ENCODE measurements around the gene ZIK1. TPM values are rescaled to one million over a fixed set of nuclear protein-coding genes. Genes with fewer than 3 reads are reported as not detected.

Gene ZIK1
- total RNA-seq: 4.4 TPM

GRCh38 chr19:57583521-57584416 lies at the start of gene ZIK1:
ZIK1 (plus strand) TSS chr19:57584145; CDS start chr19:57584357, 212 bp downstream.
- Histone ChIP-seq H3K9me3 (peaks cover 14% of the 10 kb centered on the region), H3K27me3 (no peaks in the 10 kb centered on the region)
- intact Hi-C loops (cut with DNase I): no loop called here

GRCh38 chr19:57537953-57538547 lies 45.9 kb upstream of the ZIK1 start:
- TF ChIP-seq POLR2A (IDR thresholded peaks at IDR 0.05) (no peak), CTCF (IDR thresholded peaks at IDR 0.05) (no peak), POLR2AphosphoS5 (IDR thresholded peaks at IDR 0.05; ENCODE audit: insufficient read depth in 1 of 2, low read depth in 1 of 2) (no peak)
- Histone ChIP-seq H3K4me3 (no peak overlapping the region), H3K4me1 (no peaks in the 10 kb centered on the region), H3K36me3 (peaks cover 9 to 95% of the 10 kb centered on the region in 2 donors), H3K9me3 (peaks cover 86% of the 10 kb centered on the region), H3K27me3 (no peaks in the 10 kb centered on the region), H3K27ac (no peak overlapping the region)
- no peak for DNase-seq (ENCODE audit: extremely low spot score in 2 of 2)
- intact Hi-C loops (cut with DNase I): no loop called here

More at GRCh38 chr19:57583521-57584416, at the start of gene ZIK1:
- no peak for TF ChIP-seq CTCF (IDR thresholded peaks at IDR 0.05)
- no peak for TF ChIP-seq POLR2A (IDR thresholded peaks at IDR 0.05)
- peak; percentile 56 to 82 for TF ChIP-seq POLR2AphosphoS5 (IDR thresholded peaks at IDR 0.05; ENCODE audit: insufficient read depth in 1 of 2, low read depth in 1 of 2)
- no peak for DNase-seq (ENCODE audit: extremely low spot score in 2 of 2)
- Histone ChIP-seq H3K4me1 (peaks cover 8% of the 10 kb centered on the region), H3K27ac (no peak within 1 kb of the TSS), H3K4me3 (peak within 1 kb of the TSS; percentile 48 to 60), H3K36me3 (peaks cover 0 to 24% of the 10 kb centered on the region in 2 donors)

DNA sequence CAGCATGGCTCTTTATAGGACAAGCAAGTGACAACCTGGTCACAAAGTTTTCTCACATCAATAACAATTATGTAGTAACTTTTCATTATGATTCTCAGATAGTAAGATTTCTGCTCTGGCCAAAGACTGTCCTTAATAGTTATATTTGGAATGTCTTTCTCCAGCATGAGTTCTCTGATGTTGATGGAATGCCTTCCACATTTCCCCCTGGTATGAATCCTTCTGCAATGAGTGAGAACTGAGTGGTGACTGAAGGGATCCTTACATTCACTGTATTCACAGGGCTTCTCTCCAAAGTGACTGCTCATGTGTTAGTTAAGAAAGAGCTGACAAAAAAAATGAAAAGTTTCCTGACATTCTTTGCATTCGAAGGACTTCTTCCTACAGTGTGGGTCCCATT lies 37.4 kb upstream of the ZIK1 start:
- H3K4me3 ChIP-seq: no peak overlapping the region
- no peak for DNase-seq (ENCODE audit: extremely low spot score in 2 of 2)
- no peaks in the 10 kb centered on the region for H3K4me1 ChIP-seq
- H3K36me3 ChIP-seq: peaks cover 0 to 99% of the 10 kb centered on the region in 2 donors
- no peak for TF ChIP-seq POLR2AphosphoS5 (IDR thresholded peaks at IDR 0.05; ENCODE audit: insufficient read depth in 1 of 2, low read depth in 1 of 2)
- TF ChIP-seq CTCF (IDR thresholded peaks at IDR 0.05): no peak
- no peak for TF ChIP-seq POLR2A (IDR thresholded peaks at IDR 0.05)
- H3K9me3 ChIP-seq: peaks cover 82% of the 10 kb centered on the region
- H3K27me3 ChIP-seq: no peaks in the 10 kb centered on the region
- no peak overlapping the region for H3K27ac ChIP-seq
- intact Hi-C loops (cut with DNase I): no loop called here

- peaks cover 55% of the 10 kb centered on the region for H3K9me3 ChIP-seq
- DNase-seq (ENCODE audit: extremely low spot score in 2 of 2): no peak
- H3K27me3 ChIP-seq: no peaks in the 10 kb centered on the region
- intact Hi-C loops (cut with DNase I): no loop called here
- peaks cover 10 to 98% of the 10 kb centered on the region in 2 donors for H3K36me3 ChIP-seq
- H3K4me3 ChIP-seq: no peak overlapping the region
- no peaks in the 10 kb centered on the region for H3K4me1 ChIP-seq
- no peak for TF ChIP-seq POLR2A (IDR thresholded peaks at IDR 0.05)
- TF ChIP-seq POLR2AphosphoS5 (IDR thresholded peaks at IDR 0.05; ENCODE audit: insufficient read depth in 1 of 2, low read depth in 1 of 2): no peak
- TF ChIP-seq CTCF (IDR thresholded peaks at IDR 0.05): no peak
- no peak overlapping the region for H3K27ac ChIP-seq
Measured at GRCh38 chr19:57552432-57552831, 31.5 kb upstream of the ZIK1 start.
